BLaER1 treated with 17β-estradiol and CSF1 and Interleukin-3, amounts not matched to agents 10 nM and 100 nM (cell line): ENCODE measurements around the gene CDK5.
A peak's percentile ranks its signal among the peaks of the same experiment; 100 is the strongest.
"Not testable (repeated sequence)": the region's sequence is repeated elsewhere in the genome, so short reads cannot be mapped to it uniquely, and the experiment has no call there.

Experiments used
- H3K27ac ChIP-seq, 11 experiments: shearing (Covaris generic); formaldehyde crosslinking; 2 replicates each; pipeline ENCODE4 v1.8.1; 2022
- H3K27me3 ChIP-seq, 11 experiments: shearing (Covaris generic); formaldehyde crosslinking; 2 replicates each; pipeline ENCODE4 v1.8.1; 2022
- H3K36me3 ChIP-seq, 11 experiments: shearing (Covaris generic); formaldehyde crosslinking; 2 replicates each; pipeline ENCODE4 v1.8.1; 2022
- H3K4me1 ChIP-seq, 10 experiments: shearing (Covaris generic); formaldehyde crosslinking; 2 replicates each; pipeline ENCODE4 v1.8.1; 2022
- H3K4me2 ChIP-seq, 11 experiments: shearing (Covaris generic); formaldehyde crosslinking; 2 replicates each; pipeline ENCODE4 v1.8.1; 2022
- H3K4me3 ChIP-seq, 10 experiments: shearing (Covaris generic); formaldehyde crosslinking; 2 replicates each; pipeline ENCODE4 v1.8.1; 2022
- H3K9ac ChIP-seq, 11 experiments: shearing (Covaris generic); formaldehyde crosslinking; 2 replicates each; pipeline ENCODE4 v1.8.1; 2022
- H3K9me3 ChIP-seq, 11 experiments: shearing (Covaris generic); formaldehyde crosslinking; replicated peaks in 1 of 11; 2 replicates each; pipeline ENCODE4 v1.8.1; 2022
- H4K20me1 ChIP-seq, 11 experiments: shearing (Covaris generic); formaldehyde crosslinking; 2 replicates each; pipeline ENCODE4 v1.8.1; 2022
- Cebpa-rat ChIP-seq, 11 experiments: shearing (Covaris generic); IDR thresholded peaks; 2 replicates each; pipeline ENCODE4 v1.8.1; 2022

CDK5 gene

GRCh38 chr7:151043959-151044358 lies 13.7 kb downstream of the CDK5 start:
- no peak overlapping the region for H3K4me3 ChIP-seq
- H3K36me3 ChIP-seq, result peaks cover 0 to 10% (median 0%) of the 10 kb centered on the region in 11 experiments; a peak in 4 of 22 replicates
- H3K27ac ChIP-seq, result no peak overlapping the region
- no peak overlapping the region for H3K9ac ChIP-seq
- H3K4me2 ChIP-seq, result no peak overlapping the region
- no peaks in the 10 kb centered on the region for H3K27me3 ChIP-seq
- H3K4me1 ChIP-seq, result peaks cover 14 to 24% (median 18%) of the 10 kb centered on the region in 10 experiments
- H4K20me1 ChIP-seq, result peaks cover 3 to 51% (median 9%) of the 10 kb centered on the region in 11 experiments; a peak in 14 of 22 replicates
- TF ChIP-seq Cebpa-rat (IDR thresholded peaks at IDR 0.05), result no peak
- H3K9me3 ChIP-seq, result no peaks in the 10 kb centered on the region

- not testable (repeated sequence) for H3K27ac ChIP-seq, H3K9ac ChIP-seq, H3K27me3 ChIP-seq, H3K4me2 ChIP-seq, H3K4me3 ChIP-seq, H3K9me3 ChIP-seq
- Histone ChIP-seq H3K36me3 (peaks cover 0 to 10% (median 0%) of the 10 kb centered on the region in 11 experiments; a peak in 4 of 22 replicates), H4K20me1 (peaks cover 4 to 53% (median 12%) of the 10 kb centered on the region in 11 experiments; a peak in 14 of 22 replicates), H3K4me1 (peaks cover 19 to 29% (median 23%) of the 10 kb centered on the region in 10 experiments)
These were observed 14.2 kb downstream of the CDK5 start for GRCh38 chr7:151043449-151043848.

GRCh38 chr7:151040616-151041375 lies 16.9 kb downstream of the CDK5 start:
- Histone ChIP-seq H3K9ac (peak overlapping the region in 2 of 11 experiments; percentile 67 to 71; a peak in 2 of 22 replicates), H3K4me2 (peak overlapping the region; percentile 77 to 96 (median 88); a peak in 19 of 22 replicates), H3K27ac (0 out of 22 replicates have a peak overlapping the region, but pooled peaks of 2 of the 11 experiments have one; percentile 9 to 18), H3K27me3 (no peaks in the 10 kb centered on the region), H3K4me3 (no peak overlapping the region), H3K9me3 (no peaks in the 10 kb centered on the region), H3K4me1 (peaks cover 28 to 33% (median 32%) of the 10 kb centered on the region in 10 experiments), H3K36me3 (peaks cover 10 to 25% (median 15%) of the 10 kb centered on the region in 11 experiments; a peak in 20 of 22 replicates), H4K20me1 (peaks cover 4 to 32% (median 12%) of the 10 kb centered on the region in 11 experiments; a peak in 14 of 22 replicates)
- no peak for TF ChIP-seq Cebpa-rat (IDR thresholded peaks at IDR 0.05)

GRCh38 chr7:151039850-151040548 lies 17.7 kb downstream of the CDK5 start:
- H3K9ac ChIP-seq, result peak overlapping the region in 7 of 11 experiments; percentile 25 to 71 (median 35); a peak in 8 of 22 replicates
- H3K27me3 ChIP-seq, result no peaks in the 10 kb centered on the region
- H3K4me3 ChIP-seq, result no peak overlapping the region
- H3K4me2 ChIP-seq, result peak overlapping the region; percentile 77 to 96 (median 88)
- no peak for TF ChIP-seq Cebpa-rat (IDR thresholded peaks at IDR 0.05)
- H3K9me3 ChIP-seq, result no peaks in the 10 kb centered on the region
- peaks cover 28 to 35% (median 32%) of the 10 kb centered on the region in 10 experiments for H3K4me1 ChIP-seq
- peaks cover 18 to 32% (median 23%) of the 10 kb centered on the region in 11 experiments; a peak in 21 of 22 replicates for H3K36me3 ChIP-seq
- peak overlapping the region in 7 of 11 experiments; percentile 6 to 76 (median 51); a peak in 13 of 22 replicates for H3K27ac ChIP-seq
- peaks cover 4 to 34% (median 12%) of the 10 kb centered on the region in 11 experiments; a peak in 14 of 22 replicates for H4K20me1 ChIP-seq

- Histone ChIP-seq H3K27me3 (no peaks in the 10 kb centered on the region), H4K20me1 (peaks cover 4 to 42% (median 12%) of the 10 kb centered on the region in 11 experiments; a peak in 15 of 22 replicates), H3K27ac (peak overlapping the region; percentile 19 to 76 (median 61); a peak in 21 of 22 replicates), H3K36me3 (peaks cover 26 to 35% (median 31%) of the 10 kb centered on the region in 11 experiments; a peak in 21 of 22 replicates), H3K4me2 (peak overlapping the region; percentile 77 to 96 (median 88)), H3K9me3 (no peaks in the 10 kb centered on the region), H3K9ac (peak overlapping the region; percentile 27 to 71 (median 61); a peak in 21 of 22 replicates), H3K4me1 (peaks cover 28 to 40% (median 32%) of the 10 kb centered on the region in 10 experiments), H3K4me3 (peak overlapping the region in 1 of 10 experiments; percentile 5; a peak in 1 of 20 replicates)
- TF ChIP-seq Cebpa-rat (IDR thresholded peaks at IDR 0.05), result no peak
These were observed 18.5 kb downstream of the CDK5 start for GRCh38 chr7:151038951-151039849.

- H4K20me1 ChIP-seq, result peaks cover 4 to 54% (median 12%) of the 10 kb centered on the region in 11 experiments; a peak in 15 of 22 replicates
- H3K9me3 ChIP-seq, result no peaks in the 10 kb centered on the region
- no peaks in the 10 kb centered on the region for H3K27me3 ChIP-seq
- H3K36me3 ChIP-seq, result peaks cover 27 to 52% (median 38%) of the 10 kb centered on the region in 11 experiments; a peak in 21 of 22 replicates
- no peak for TF ChIP-seq Cebpa-rat (IDR thresholded peaks at IDR 0.05)
- no peak overlapping the region for H3K27ac ChIP-seq
- H3K4me1 ChIP-seq, result peaks cover 29 to 53% (median 32%) of the 10 kb centered on the region in 10 experiments
- no peak overlapping the region for H3K4me3 ChIP-seq
- no peak overlapping the region for H3K9ac ChIP-seq
- no peak overlapping the region for H3K4me2 ChIP-seq
These were observed 21.8 kb downstream of the CDK5 start for GRCh38 chr7:151035902-151036301.

- H4K20me1 ChIP-seq, result peaks cover 4 to 47% (median 12%) of the 10 kb centered on the region in 11 experiments; a peak in 15 of 22 replicates
- no peak overlapping the region; a peak in 1 of 22 replicates for H3K9ac ChIP-seq
- TF ChIP-seq Cebpa-rat (IDR thresholded peaks at IDR 0.05), result no peak
- no peaks in the 10 kb centered on the region for H3K27me3 ChIP-seq
- no peak overlapping the region for H3K4me3 ChIP-seq
- peaks cover 25 to 48% (median 26%) of the 10 kb centered on the region in 10 experiments for H3K4me1 ChIP-seq
- no peak overlapping the region for H3K4me2 ChIP-seq
- H3K27ac ChIP-seq, result no peak overlapping the region
- H3K9me3 ChIP-seq, result no peaks in the 10 kb centered on the region
- H3K36me3 ChIP-seq, result peaks cover 27 to 52% (median 38%) of the 10 kb centered on the region in 11 experiments; a peak in 21 of 22 replicates
These were observed 22.5 kb downstream of the CDK5 start for GRCh38 chr7:151035026-151035717.
